ENCODE data around the gene PCNX4.

The PCNX4 gene

DNA sequence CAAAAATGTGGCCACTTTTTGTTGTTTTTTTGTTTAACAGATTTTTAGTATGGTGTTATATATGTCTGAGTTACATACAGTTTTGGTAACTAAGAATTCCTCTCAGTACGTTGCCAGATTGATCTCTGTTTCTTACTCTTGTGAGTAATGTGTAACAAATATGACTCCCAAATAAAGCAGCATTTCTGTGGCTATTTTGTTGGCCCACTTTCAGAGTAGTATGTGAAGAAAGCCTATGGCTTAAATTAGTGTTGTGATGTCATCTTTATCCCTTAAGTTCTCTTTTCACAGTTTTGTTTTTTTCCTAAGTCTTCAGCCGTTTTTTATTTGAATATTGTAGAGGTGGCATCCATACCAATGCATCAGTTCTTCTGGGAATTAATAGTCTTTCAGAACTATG lies 10.7 kb downstream of the PCNX4 start:
- H3K4me1 ChIP-seq (ENCODE audit: insufficient read depth, low read length), result peaks cover 6% of the 10 kb centered on the region; the same call in 1 of the 2 replicates
- no peak overlapping the region for H3K4me3 ChIP-seq (ENCODE audit: low read length)
- H3K27ac ChIP-seq (ENCODE audit: low read depth, low read length), result no peak overlapping the region
- no peak overlapping the region for H3K9ac ChIP-seq (ENCODE audit: low read depth, low read length)
- no peaks in the 10 kb centered on the region for H3K9me3 ChIP-seq (ENCODE audit: insufficient read depth, low read depth, low read length)
- 79% methylated on average over 1 of the region's 2 CpGs for WGBS
- peaks cover 9% of the 10 kb centered on the region for H3K36me3 ChIP-seq (ENCODE audit: insufficient read depth, low read length)
- H3K27me3 ChIP-seq (ENCODE audit: insufficient read depth, low read length), result no peaks in the 10 kb centered on the region

GRCh38 chr14:60106339-60106738 lies 14.6 kb downstream of the PCNX4 start:
- no peak overlapping the region for H3K27ac ChIP-seq (ENCODE audit: low read depth, low read length)
- H3K9me3 ChIP-seq (ENCODE audit: insufficient read depth, low read depth, low read length), result no peaks in the 10 kb centered on the region
- no peaks in the 10 kb centered on the region for H3K27me3 ChIP-seq (ENCODE audit: insufficient read depth, low read length)
- no peak overlapping the region for H3K4me3 ChIP-seq (ENCODE audit: low read length)
- H3K9ac ChIP-seq (ENCODE audit: low read depth, low read length), result no peak overlapping the region
- 85% methylated on average over 2 of the region's 2 CpGs for WGBS
- H3K4me1 ChIP-seq (ENCODE audit: insufficient read depth, low read length), result peaks cover 6% of the 10 kb centered on the region; the same call in 1 of the 2 replicates
- H3K36me3 ChIP-seq (ENCODE audit: insufficient read depth, low read length), result peaks cover 25% of the 10 kb centered on the region

GRCh38 chr14:60107477-60107876 lies 15.8 kb downstream of the PCNX4 start:
- Histone ChIP-seq H3K9ac (ENCODE audit: low read depth, low read length) (no peak overlapping the region), H3K27ac (ENCODE audit: low read depth, low read length) (no peak overlapping the region), H3K36me3 (ENCODE audit: insufficient read depth, low read length) (peaks cover 30% of the 10 kb centered on the region), H3K9me3 (ENCODE audit: insufficient read depth, low read depth, low read length) (no peaks in the 10 kb centered on the region), H3K27me3 (ENCODE audit: insufficient read depth, low read length) (no peaks in the 10 kb centered on the region), H3K4me1 (ENCODE audit: insufficient read depth, low read length) (peaks cover 4% of the 10 kb centered on the region; the same call in 1 of the 2 replicates), H3K4me3 (ENCODE audit: low read length) (no peak overlapping the region)
- 88% methylated on average over 4 of the region's 4 CpGs for WGBS

DNA sequence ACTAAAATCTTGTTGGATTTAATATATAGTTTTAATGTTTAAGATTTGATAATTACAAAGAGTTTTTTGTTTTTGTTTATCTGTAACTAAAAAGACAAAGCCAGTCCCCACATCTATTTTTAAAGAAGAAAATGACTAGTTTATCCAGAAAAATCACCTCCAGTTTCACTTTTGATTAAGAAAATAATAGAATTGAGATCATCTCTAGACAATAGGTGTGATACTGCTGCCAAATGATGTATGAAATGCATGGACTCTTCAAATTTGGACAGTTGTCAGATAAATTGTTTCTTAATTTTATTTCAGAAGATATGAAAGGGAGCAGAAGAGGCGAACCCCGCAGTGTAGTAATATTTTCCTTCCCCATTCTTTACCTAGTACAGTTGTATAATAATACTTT lies 20.0 kb downstream of the PCNX4 start:
- no peaks in the 10 kb centered on the region for H3K27me3 ChIP-seq (ENCODE audit: insufficient read depth, low read length)
- no peaks in the 10 kb centered on the region for H3K4me1 ChIP-seq (ENCODE audit: insufficient read depth, low read length)
- H3K36me3 ChIP-seq (ENCODE audit: insufficient read depth, low read length), result peaks cover 52% of the 10 kb centered on the region
- H3K9me3 ChIP-seq (ENCODE audit: insufficient read depth, low read depth, low read length), result no peaks in the 10 kb centered on the region
- no peak overlapping the region for H3K27ac ChIP-seq (ENCODE audit: low read depth, low read length)
- no CpG with 5 or more reads among the region's 2 CpGs for WGBS
- H3K9ac ChIP-seq (ENCODE audit: low read depth, low read length), result no peak overlapping the region
- H3K4me3 ChIP-seq (ENCODE audit: low read length), result no peak overlapping the region

- no peaks in the 10 kb centered on the region for H3K27me3 ChIP-seq (ENCODE audit: insufficient read depth, low read length)
- no peaks in the 10 kb centered on the region for H3K4me1 ChIP-seq (ENCODE audit: insufficient read depth, low read length)
- peaks cover 60% of the 10 kb centered on the region for H3K36me3 ChIP-seq (ENCODE audit: insufficient read depth, low read length)
- H3K4me3 ChIP-seq (ENCODE audit: low read length), result no peak overlapping the region
- no peak overlapping the region for H3K9ac ChIP-seq (ENCODE audit: low read depth, low read length)
- H3K9me3 ChIP-seq (ENCODE audit: insufficient read depth, low read depth, low read length), result no peaks in the 10 kb centered on the region
- WGBS, result 82% methylated on average over 1 of the region's 1 CpG
- H3K27ac ChIP-seq (ENCODE audit: low read depth, low read length), result no peak overlapping the region
Observed at GRCh38 chr14:60114881-60115280, 23.2 kb downstream of the PCNX4 start.

GRCh38 chr14:60116181-60116580 lies 24.5 kb downstream of the PCNX4 start:
- H3K27ac ChIP-seq (ENCODE audit: low read depth, low read length), result no peak overlapping the region
- H3K27me3 ChIP-seq (ENCODE audit: insufficient read depth, low read length), result no peaks in the 10 kb centered on the region
- H3K9me3 ChIP-seq (ENCODE audit: insufficient read depth, low read depth, low read length), result no peaks in the 10 kb centered on the region
- H3K9ac ChIP-seq (ENCODE audit: low read depth, low read length), result no peak overlapping the region
- peaks cover 71% of the 10 kb centered on the region for H3K36me3 ChIP-seq (ENCODE audit: insufficient read depth, low read length)
- no peaks in the 10 kb centered on the region for H3K4me1 ChIP-seq (ENCODE audit: insufficient read depth, low read length)
- WGBS, result 96% methylated on average over 4 of the region's 4 CpGs
- H3K4me3 ChIP-seq (ENCODE audit: low read length), result no peak overlapping the region

DNA sequence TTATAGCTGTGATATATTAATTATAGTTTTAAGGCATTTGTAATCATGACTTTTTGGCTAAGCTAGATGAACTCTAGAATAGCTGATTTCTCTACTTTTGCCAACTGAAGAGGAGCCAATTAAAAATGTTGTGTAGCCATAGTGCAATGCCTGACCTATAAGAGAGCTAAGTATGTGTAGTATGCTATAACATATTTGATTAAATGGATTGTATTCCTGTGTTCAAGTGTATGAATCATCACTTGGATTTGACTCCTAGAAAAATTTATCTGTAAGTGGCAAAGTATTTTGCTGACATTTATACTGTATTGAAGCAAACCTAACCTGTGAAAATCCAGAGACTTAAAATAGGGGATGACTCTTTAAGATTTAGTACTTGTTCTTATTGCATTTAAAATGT lies 34.2 kb downstream of the PCNX4 start:
- no peak overlapping the region for H3K27ac ChIP-seq (ENCODE audit: low read depth, low read length)
- H3K36me3 ChIP-seq (ENCODE audit: insufficient read depth, low read length), result peaks cover 84% of the 10 kb centered on the region
- H3K27me3 ChIP-seq (ENCODE audit: insufficient read depth, low read length), result no peaks in the 10 kb centered on the region
- no peaks in the 10 kb centered on the region for H3K4me1 ChIP-seq (ENCODE audit: insufficient read depth, low read length)
- no peak overlapping the region for H3K9ac ChIP-seq (ENCODE audit: low read depth, low read length)
- no peaks in the 10 kb centered on the region for H3K9me3 ChIP-seq (ENCODE audit: insufficient read depth, low read depth, low read length)
- H3K4me3 ChIP-seq (ENCODE audit: low read length), result no peak overlapping the region

DNA sequence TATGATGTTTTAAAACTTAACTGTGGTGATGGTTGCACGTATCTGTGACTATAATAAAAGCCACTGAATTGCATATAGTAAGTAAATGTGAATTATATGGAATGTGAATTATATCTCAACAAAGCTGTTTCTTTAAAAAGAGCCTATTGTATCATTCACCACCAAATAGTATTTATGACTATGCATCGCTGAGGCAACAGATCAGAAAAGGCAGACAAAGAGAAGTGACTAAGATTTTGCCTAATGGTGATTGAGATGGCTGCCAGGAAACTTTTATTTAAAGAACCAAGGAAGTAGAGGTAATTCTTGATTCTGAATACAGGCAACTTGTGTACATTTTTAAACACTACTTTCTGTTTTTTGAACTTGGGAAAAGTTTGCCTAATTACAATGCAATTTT lies 41.8 kb downstream of the PCNX4 start:
- Histone ChIP-seq H3K27ac (ENCODE audit: low read depth, low read length) (no peak overlapping the region), H3K9me3 (ENCODE audit: insufficient read depth, low read depth, low read length) (no peaks in the 10 kb centered on the region), H3K4me3 (ENCODE audit: low read length) (no peak overlapping the region), H3K36me3 (ENCODE audit: insufficient read depth, low read length) (peaks cover 36% of the 10 kb centered on the region), H3K27me3 (ENCODE audit: insufficient read depth, low read length) (no peaks in the 10 kb centered on the region), H3K9ac (ENCODE audit: low read depth, low read length) (no peak overlapping the region), H3K4me1 (ENCODE audit: insufficient read depth, low read length) (no peaks in the 10 kb centered on the region)
- 96% methylated on average over 2 of the region's 2 CpGs for WGBS

DNA sequence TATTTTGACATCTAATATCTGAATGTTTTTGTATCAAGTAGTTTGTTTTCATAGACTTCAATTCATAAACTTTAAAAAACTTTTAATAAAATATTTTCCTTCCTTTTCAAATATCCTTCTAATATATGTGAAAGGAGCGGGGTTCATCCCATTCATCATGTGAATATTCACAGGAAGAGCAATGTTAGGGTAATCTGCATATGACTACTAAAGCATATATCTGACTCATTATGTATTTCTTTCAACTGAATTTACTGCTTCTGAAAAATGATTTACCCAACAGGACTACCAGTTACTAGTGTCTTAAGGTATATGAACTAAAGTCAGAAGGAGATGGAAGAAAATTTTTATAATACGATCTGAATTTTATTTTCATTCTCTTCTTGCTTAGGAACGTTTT lies 43.0 kb downstream of the PCNX4 start:
- no peaks in the 10 kb centered on the region for H3K9me3 ChIP-seq (ENCODE audit: insufficient read depth, low read depth, low read length)
- WGBS, result no CpG with 5 or more reads among the region's 3 CpGs
- H3K9ac ChIP-seq (ENCODE audit: low read depth, low read length), result no peak overlapping the region
- H3K27me3 ChIP-seq (ENCODE audit: insufficient read depth, low read length), result no peaks in the 10 kb centered on the region
- H3K4me3 ChIP-seq (ENCODE audit: low read length), result no peak overlapping the region
- H3K27ac ChIP-seq (ENCODE audit: low read depth, low read length), result no peak overlapping the region
- H3K36me3 ChIP-seq (ENCODE audit: insufficient read depth, low read length), result peaks cover 31% of the 10 kb centered on the region
- no peaks in the 10 kb centered on the region for H3K4me1 ChIP-seq (ENCODE audit: insufficient read depth, low read length)

DNA sequence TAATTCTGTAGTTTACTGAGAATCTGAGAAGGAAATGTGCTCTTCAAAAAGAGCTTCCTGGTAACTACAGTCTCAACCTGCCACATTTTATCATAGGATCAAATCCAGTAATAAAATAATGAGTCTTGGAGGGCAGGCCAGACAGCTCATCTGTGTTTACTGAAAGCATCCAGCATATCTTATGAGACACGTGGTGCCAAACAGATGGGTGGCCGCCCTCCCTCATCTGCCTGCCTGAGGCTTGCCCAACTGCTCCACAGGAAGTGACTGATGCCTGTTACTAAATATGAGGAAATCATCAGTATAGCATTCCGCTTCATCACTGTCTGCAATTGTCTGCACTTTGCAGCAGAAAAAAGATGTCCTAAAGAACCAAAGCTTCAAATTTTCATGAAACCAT lies 60.0 kb downstream of the PCNX4 start:
- Histone ChIP-seq H3K36me3 (ENCODE audit: insufficient read depth, low read length) (peaks cover 9% of the 10 kb centered on the region; the same call in 1 of the 2 replicates), H3K27me3 (ENCODE audit: insufficient read depth, low read length) (no peaks in the 10 kb centered on the region), H3K4me3 (ENCODE audit: low read length) (no peak overlapping the region), H3K4me1 (ENCODE audit: insufficient read depth, low read length) (peaks cover 7% of the 10 kb centered on the region), H3K9me3 (ENCODE audit: insufficient read depth, low read depth, low read length) (no peaks in the 10 kb centered on the region), H3K9ac (ENCODE audit: low read depth, low read length) (no peak overlapping the region), H3K27ac (ENCODE audit: low read depth, low read length) (no peak overlapping the region)
- 55% methylated on average over 3 of the region's 3 CpGs for WGBS

GRCh38 chr14:60153991-60154390 lies 62.3 kb downstream of the PCNX4 start:
- Histone ChIP-seq H3K4me3 (ENCODE audit: low read length) (no peak overlapping the region), H3K4me1 (ENCODE audit: insufficient read depth, low read length) (peaks cover 7% of the 10 kb centered on the region), H3K9me3 (ENCODE audit: insufficient read depth, low read depth, low read length) (no peaks in the 10 kb centered on the region), H3K27me3 (ENCODE audit: insufficient read depth, low read length) (no peaks in the 10 kb centered on the region), H3K9ac (ENCODE audit: low read depth, low read length) (no peak overlapping the region), H3K27ac (ENCODE audit: low read depth, low read length) (no peak overlapping the region), H3K36me3 (ENCODE audit: insufficient read depth, low read length) (peaks cover 9% of the 10 kb centered on the region; the same call in 1 of the 2 replicates)
- WGBS, result 97% methylated on average over 3 of the region's 3 CpGs

- Histone ChIP-seq H3K9me3 (ENCODE audit: insufficient read depth, low read depth, low read length) (no peaks in the 10 kb centered on the region), H3K36me3 (ENCODE audit: insufficient read depth, low read length) (peaks cover 7% of the 10 kb centered on the region; the same call in 1 of the 2 replicates), H3K4me1 (ENCODE audit: insufficient read depth, low read length) (peaks cover 7% of the 10 kb centered on the region), H3K9ac (ENCODE audit: low read depth, low read length) (no peak overlapping the region), H3K27me3 (ENCODE audit: insufficient read depth, low read length) (no peaks in the 10 kb centered on the region), H3K4me3 (ENCODE audit: low read length) (no peak overlapping the region), H3K27ac (ENCODE audit: low read depth, low read length) (no peak overlapping the region)
- WGBS, result 98% methylated on average over 2 of the region's 2 CpGs
Observed at GRCh38 chr14:60154671-60155070, 62.9 kb downstream of the PCNX4 start.
